NB4 (cell line): ENCODE measurements around the gene FBN1.

Experiments used
- MAX ChIP-seq: IDR thresholded peaks from 2 replicates; pipeline ENCODE4 v1.6.1; 2011; ENCODE audit warnings: low read depth, low read length
- MYC ChIP-seq: IDR thresholded peaks from 2 replicates; pipeline ENCODE4 v1.6.1; 2011; ENCODE audit warnings: low read depth, low read length
- POLR2A ChIP-seq: IDR thresholded peaks from 2 replicates; pipeline ENCODE4 v1.6.1; 2011; ENCODE audit warnings: mild to moderate bottlenecking; ENCODE audit not compliant: insufficient read length; ENCODE audit errors: extremely low read depth
- TF ChIP-seq, protein P1 (sequence below): IDR thresholded peaks from one replicate; pipeline ENCODE4 v1.5.1; 2012; ENCODE audit warnings: low read depth, low read length

DNA sequence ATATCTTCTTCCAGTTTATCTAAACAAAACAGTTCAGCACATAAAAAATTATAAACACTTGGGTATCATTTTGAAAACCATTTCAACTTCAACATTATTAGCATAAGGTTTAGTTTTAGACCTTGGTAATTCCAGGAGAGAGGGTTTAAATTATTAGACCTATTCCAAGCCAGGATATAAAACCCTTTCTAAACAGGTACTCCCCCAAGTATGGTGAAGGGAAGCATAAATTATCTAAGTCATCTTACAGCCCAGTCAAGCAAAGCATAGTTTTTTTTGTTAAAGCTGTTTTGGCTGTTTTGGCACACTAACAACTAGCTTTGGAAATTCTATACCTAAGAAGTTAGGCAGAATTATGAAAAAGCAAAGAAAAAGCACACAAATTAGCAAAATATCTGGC is 87.3 kb downstream of the FBN1 start:
- TF ChIP-seq POLR2A: no peak
- TF ChIP-seq, protein P1, sequence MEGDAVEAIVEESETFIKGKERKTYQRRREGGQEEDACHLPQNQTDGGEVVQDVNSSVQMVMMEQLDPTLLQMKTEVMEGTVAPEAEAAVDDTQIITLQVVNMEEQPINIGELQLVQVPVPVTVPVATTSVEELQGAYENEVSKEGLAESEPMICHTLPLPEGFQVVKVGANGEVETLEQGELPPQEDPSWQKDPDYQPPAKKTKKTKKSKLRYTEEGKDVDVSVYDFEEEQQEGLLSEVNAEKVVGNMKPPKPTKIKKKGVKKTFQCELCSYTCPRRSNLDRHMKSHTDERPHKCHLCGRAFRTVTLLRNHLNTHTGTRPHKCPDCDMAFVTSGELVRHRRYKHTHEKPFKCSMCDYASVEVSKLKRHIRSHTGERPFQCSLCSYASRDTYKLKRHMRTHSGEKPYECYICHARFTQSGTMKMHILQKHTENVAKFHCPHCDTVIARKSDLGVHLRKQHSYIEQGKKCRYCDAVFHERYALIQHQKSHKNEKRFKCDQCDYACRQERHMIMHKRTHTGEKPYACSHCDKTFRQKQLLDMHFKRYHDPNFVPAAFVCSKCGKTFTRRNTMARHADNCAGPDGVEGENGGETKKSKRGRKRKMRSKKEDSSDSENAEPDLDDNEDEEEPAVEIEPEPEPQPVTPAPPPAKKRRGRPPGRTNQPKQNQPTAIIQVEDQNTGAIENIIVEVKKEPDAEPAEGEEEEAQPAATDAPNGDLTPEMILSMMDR: no peak
- TF ChIP-seq MAX: no peak
- no peak for TF ChIP-seq MYC
